ENCODE measurements around the gene ATOH1. TPM values are rescaled to one million over a fixed set of nuclear protein-coding genes. Genes with fewer than 3 reads are reported as not detected.

Gene ATOH1
- total RNA-seq, 4 donors from 2014 or later, result 0.19 TPM; not detected in 3

- Histone ChIP-seq H3K27me3 (no peaks in the 10 kb centered on the region), H3K4me3 (no peak overlapping the region), H3K36me3 (no peaks in the 10 kb centered on the region), H3K27ac (no peak overlapping the region), H3K9me3 (no peaks in the 10 kb centered on the region), H3K4me1 (no peaks in the 10 kb centered on the region)
- TF ChIP-seq POLR2A (IDR thresholded peaks at IDR 0.05) (no peak), CTCF (IDR thresholded peaks at IDR 0.05 in 4 of 5, conservative IDR thresholded peaks at IDR 0.05 in 1 of 5) (no peak)
- intact Hi-C loops (cut with DNase I; ENCODE audit: low total_unique reads), result no loop called here
- in situ Hi-C loops (cut with MboI; ENCODE audit: low sequenced_read_pairs in 4 of 4), result no loop called here
- DNase-seq, result no peak
- no peak for ATAC-seq
Observed at GRCh38 chr4:93809773-93810172, 18.8 kb upstream of the ATOH1 start.

DNA sequence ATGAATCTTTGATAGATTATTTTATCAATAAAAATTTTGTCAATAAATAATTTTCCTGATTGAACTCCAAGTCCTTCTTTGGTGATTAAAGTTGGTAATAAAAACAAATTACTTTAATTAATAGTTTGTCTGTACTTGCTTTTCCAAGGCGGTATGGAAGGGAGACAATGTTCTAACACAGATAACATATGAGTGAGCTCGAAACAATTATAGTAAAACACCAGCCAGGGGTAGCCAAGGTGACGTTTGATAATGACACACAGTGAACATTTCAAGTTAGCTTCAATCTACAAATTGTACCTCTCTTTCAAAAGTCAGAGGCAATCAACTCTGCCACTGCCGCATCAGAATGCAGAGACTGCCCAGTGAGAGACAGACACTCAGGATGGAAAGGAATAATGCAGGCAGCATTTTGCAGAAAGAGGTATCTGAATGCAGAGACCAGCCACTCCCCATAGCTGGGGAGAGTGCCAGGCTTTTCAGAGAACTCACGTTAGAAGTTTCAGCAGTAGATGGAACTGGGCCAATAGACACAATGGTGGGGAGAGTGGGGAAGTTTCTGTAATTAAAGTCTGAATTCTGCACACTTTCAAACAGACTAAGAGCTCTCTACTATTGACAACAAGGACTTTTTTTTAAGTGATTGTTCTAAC, 18.1 kb upstream of the ATOH1 start:
- intact Hi-C loops (cut with DNase I; ENCODE audit: low total_unique reads), result no loop called here
- TF ChIP-seq CTCF (IDR thresholded peaks at IDR 0.05 in 4 of 5, conservative IDR thresholded peaks at IDR 0.05 in 1 of 5) (no peak), POLR2A (IDR thresholded peaks at IDR 0.05) (no peak)
- Histone ChIP-seq H3K4me1 (no peaks in the 10 kb centered on the region), H3K36me3 (no peaks in the 10 kb centered on the region), H3K4me3 (no peak overlapping the region), H3K27me3 (no peaks in the 10 kb centered on the region), H3K27ac (no peak overlapping the region), H3K9me3 (no peaks in the 10 kb centered on the region)
- ATAC-seq (peak in 1 of 2 donors; percentile 30), DNase-seq (no peak)
- in situ Hi-C loops (cut with MboI; ENCODE audit: low sequenced_read_pairs in 4 of 4), result no loop called here

DNA sequence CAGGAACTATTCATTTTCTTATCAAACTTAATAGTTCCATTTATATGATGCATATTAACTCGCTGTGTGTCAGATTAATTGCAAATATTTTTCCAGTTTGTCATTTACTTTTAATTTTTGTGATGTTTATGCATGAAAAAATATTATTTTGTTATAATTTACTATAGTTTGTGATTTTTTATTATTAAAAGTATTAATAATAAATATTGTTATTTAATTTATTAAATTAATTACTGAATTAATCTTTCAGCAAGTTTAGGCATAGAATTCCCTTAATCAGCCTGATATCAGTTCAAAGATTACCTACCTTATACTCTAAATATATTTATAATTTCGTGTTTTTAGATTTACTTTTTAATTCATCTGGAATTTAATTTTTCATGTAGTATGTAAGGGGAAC, 15.5 kb upstream of the ATOH1 start:
- H3K27ac ChIP-seq, result no peak overlapping the region
- ATAC-seq (no peak), DNase-seq (no peak)
- no peaks in the 10 kb centered on the region for H3K27me3 ChIP-seq
- intact Hi-C loops (cut with DNase I; ENCODE audit: low total_unique reads) (no loop called here), in situ Hi-C loops (cut with MboI; ENCODE audit: low sequenced_read_pairs in 4 of 4) (no loop called here)
- no peaks in the 10 kb centered on the region for H3K4me1 ChIP-seq
- no peaks in the 10 kb centered on the region for H3K9me3 ChIP-seq
- TF ChIP-seq CTCF (IDR thresholded peaks at IDR 0.05 in 4 of 5, conservative IDR thresholded peaks at IDR 0.05 in 1 of 5), result no peak
- no peak for TF ChIP-seq POLR2A (IDR thresholded peaks at IDR 0.05)
- H3K36me3 ChIP-seq, result no peaks in the 10 kb centered on the region
- H3K4me3 ChIP-seq, result no peak overlapping the region

GRCh38 chr4:93814141-93814540, 14.4 kb upstream of the ATOH1 start:
- DNase-seq (no peak), ATAC-seq (no peak)
- H3K27ac ChIP-seq, result no peak overlapping the region
- in situ Hi-C loops (cut with MboI; ENCODE audit: low sequenced_read_pairs in 4 of 4), result no loop called here
- H3K27me3 ChIP-seq, result no peaks in the 10 kb centered on the region
- H3K9me3 ChIP-seq, result no peaks in the 10 kb centered on the region
- intact Hi-C loops (cut with DNase I; ENCODE audit: low total_unique reads), result no loop called here
- H3K4me3 ChIP-seq, result no peak overlapping the region
- H3K36me3 ChIP-seq, result no peaks in the 10 kb centered on the region
- TF ChIP-seq CTCF (IDR thresholded peaks at IDR 0.05 in 4 of 5, conservative IDR thresholded peaks at IDR 0.05 in 1 of 5), result no peak
- no peak for TF ChIP-seq POLR2A (IDR thresholded peaks at IDR 0.05)
- no peaks in the 10 kb centered on the region for H3K4me1 ChIP-seq

GRCh38 chr4:93814722-93815121, 13.8 kb upstream of the ATOH1 start:
- in situ Hi-C loops (cut with MboI; ENCODE audit: low sequenced_read_pairs in 4 of 4) (no loop called here), intact Hi-C loops (cut with DNase I; ENCODE audit: low total_unique reads) (no loop called here)
- TF ChIP-seq CTCF (IDR thresholded peaks at IDR 0.05 in 4 of 5, conservative IDR thresholded peaks at IDR 0.05 in 1 of 5), result no peak
- TF ChIP-seq POLR2A (IDR thresholded peaks at IDR 0.05), result no peak
- Histone ChIP-seq H3K27me3 (no peaks in the 10 kb centered on the region), H3K9me3 (no peaks in the 10 kb centered on the region), H3K4me1 (no peaks in the 10 kb centered on the region), H3K27ac (no peak overlapping the region), H3K36me3 (no peaks in the 10 kb centered on the region), H3K4me3 (no peak overlapping the region)
- no peak for ATAC-seq
- peak in 1 of 2 donors; percentile 43 for DNase-seq

Data from gastrocnemius medialis (tissue), 4 donors.